HK-2 (cell line): ENCODE results near the gene PRICKLE2.

Experiments
- DNase-seq: peaks from one replicate; pipeline ENCODE4 v3.0.0-alpha.2; 2018; ENCODE audit not compliant: unreplicated experiment

The PRICKLE2 gene

GRCh38 chr3:64218746-64219145 lies 6.5 kb downstream of the PRICKLE2 start:
- no peak for DNase-seq

- no peak for DNase-seq
Measured at GRCh38 chr3:64218329-64218728, 6.9 kb downstream of the PRICKLE2 start.

GRCh38 chr3:64216274-64217147 lies 8.8 kb downstream of the PRICKLE2 start:
- DNase-seq, result no peak

GRCh38 chr3:64215559-64215958 lies 9.7 kb downstream of the PRICKLE2 start:
- DNase-seq, result no peak

DNA sequence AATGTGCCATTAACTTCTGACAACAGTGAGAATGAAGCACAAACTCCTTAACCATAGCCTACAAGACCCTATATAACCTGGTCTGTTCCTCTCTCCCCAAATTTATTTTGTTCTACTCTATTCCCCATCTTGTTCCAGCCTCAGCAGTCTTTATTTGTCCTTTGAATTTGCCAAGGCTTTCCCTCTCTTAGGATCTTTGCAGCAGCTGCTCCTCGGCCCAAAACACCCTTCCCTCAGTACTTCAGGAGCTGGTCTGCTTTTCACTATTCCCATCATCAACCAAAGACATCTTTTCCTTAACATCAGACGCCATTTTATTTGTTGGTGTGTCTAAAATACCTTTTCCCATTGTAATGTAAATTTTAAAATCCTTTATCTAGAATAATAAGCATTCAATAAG lies 10.2 kb downstream of the PRICKLE2 start:
- no peak for DNase-seq

DNA sequence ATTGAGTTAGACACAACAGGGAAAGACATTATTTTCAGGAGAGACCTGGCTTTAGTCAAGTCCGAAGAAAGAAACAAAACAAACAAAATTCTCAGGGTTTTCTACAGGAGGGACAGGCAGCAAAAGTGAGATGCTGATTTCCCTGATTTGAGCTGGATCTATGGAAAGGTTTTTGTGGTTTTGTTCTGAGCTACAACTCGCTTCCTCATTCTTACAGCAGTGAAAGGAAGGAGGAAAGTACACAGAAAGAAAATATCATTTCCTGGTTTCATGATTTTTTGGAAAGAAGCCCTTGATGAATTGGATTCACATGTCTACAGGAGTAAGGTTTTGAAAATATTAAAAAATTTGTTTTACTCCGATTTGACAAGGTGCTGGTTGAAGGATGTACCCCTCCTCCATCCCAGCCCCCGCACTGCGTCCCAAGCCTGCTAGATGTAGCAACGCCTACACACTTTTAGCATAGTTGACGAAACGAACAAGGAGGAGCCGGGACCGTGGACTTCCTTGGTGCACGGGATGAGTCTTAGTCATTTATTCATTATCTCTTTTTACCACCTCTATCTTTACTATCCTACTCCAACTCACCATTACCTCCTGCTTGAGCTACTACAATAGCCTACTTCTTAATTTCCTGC lies 10.8 kb downstream of the PRICKLE2 start:
- DNase-seq, result no peak

GRCh38 chr3:64213962-64214379 lies 11.3 kb downstream of the PRICKLE2 start:
- no peak for DNase-seq

GRCh38 chr3:64213224-64213878 lies 11.9 kb downstream of the PRICKLE2 start:
- no peak for DNase-seq

- no peak for DNase-seq
Measured at GRCh38 chr3:64209866-64210621, 15.2 kb downstream of the PRICKLE2 start.

DNA sequence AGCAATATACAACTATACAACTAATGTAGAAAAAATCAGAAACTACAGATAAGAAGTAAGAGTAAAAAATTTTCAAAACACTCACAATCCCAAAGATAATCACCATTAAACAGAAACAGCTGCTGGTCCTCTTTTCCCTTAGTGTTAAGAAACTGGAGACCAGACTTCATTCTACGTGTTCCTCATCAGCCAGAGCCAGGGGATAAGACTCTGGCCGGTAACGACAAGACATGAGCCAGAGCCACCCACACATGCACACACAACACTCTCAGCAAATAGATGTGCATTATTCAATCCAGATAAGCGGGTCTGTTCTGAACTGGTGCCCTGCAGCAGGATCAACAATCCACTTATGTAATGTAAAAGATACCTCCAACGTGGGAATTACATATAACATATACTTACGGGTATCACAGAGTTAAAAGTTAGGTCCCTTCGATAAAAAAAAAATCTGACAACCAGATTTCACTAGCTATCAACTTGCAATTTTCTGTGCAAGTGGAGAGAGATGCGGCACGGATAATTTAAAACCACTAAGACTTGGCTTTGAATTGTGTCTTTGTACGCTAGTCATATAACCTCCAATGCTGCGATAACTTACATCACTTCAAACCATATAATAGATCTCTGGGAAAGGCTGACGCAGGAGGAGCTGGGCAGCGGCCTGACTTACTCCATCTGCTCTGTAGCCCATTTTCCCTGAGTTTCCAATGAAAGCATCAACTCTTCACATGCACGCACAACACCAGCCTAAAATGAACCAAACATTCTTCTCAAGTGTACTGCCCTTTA lies 17.8 kb downstream of the PRICKLE2 start:
- no peak for DNase-seq

- DNase-seq, result no peak
Measured at GRCh38 chr3:64203969-64204908, 21.0 kb downstream of the PRICKLE2 start.

- no peak for DNase-seq
Measured at GRCh38 chr3:64203216-64203615, 22.1 kb downstream of the PRICKLE2 start.

GRCh38 chr3:64199932-64200331 lies 25.3 kb downstream of the PRICKLE2 start:
- no peak for DNase-seq

DNA sequence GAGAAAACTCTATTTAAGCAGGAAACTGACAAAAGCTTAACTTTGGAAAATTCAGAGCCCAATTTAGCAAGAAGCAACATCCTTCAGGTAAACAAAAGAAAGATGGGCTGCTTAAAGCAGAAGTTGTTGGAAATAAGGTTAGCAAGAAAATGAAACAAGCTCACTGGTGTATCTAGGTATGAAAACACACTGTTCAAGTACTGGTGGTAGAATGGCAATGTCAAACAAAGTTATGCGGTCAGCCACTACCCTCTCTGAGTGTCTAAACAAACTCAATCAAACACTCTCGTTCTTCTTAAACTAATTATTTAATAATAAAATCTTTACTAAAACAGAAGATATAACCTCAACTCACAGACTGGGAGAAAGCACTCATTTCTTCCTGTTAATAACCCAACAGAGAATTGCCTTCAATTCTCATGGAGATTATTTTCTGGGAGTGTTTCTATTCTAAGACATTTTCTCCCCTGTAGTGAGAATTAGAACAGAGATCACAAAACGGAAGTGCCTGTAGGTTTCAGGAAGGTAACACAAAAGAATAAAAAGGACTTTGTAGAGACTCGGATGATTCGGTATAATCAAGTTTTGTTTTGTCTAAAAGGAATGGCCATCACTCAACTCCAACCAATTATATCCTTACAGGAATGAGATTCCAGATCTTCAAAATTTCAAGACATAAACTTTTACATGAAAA lies 28.9 kb downstream of the PRICKLE2 start:
- no peak for DNase-seq

GRCh38 chr3:64195789-64196188 lies 29.5 kb downstream of the PRICKLE2 start:
- no peak for DNase-seq

DNA sequence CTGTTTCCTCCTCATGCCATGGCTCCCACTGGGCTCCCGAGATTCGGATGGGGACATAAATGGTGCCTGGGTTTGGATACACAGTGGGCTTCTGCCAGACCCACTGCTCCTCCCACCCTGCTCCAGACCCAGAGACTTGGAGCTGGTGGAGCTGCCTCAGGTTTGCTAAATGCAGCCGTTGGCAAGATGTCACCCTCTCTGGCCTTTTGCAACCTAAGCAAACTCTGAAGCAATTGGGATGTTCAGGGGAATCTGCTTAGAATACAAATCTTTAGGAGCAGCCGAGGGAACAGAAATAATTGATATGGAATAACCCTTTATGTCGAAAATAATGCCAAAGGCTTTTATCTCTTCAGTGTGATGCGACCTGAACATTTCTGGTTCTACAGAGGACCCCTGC lies 33.4 kb downstream of the PRICKLE2 start:
- no peak for DNase-seq

- no peak for DNase-seq
Measured at GRCh38 chr3:64190517-64191515, 34.5 kb downstream of the PRICKLE2 start.
